NCI-H69 (cell line): ENCODE data around the gene CIB4.

Source experiments
- DNase-seq: peaks from one replicate; lab custom pipeline; 2025; lab: John Stamatoyannopoulos, UW

Gene CIB4

GRCh38 chr2:26640781-26641564, at the start of gene CIB4:
TSS of gene CIB4 (minus strand) at chr2:26641366. CDS start at chr2:26641314, 52 bp downstream.
- DNase-seq: peak; percentile 37

GRCh38 chr2:26687801-26688200, 46.6 kb upstream of the CIB4 start:
- peak; percentile 94 for DNase-seq

- DNase-seq: peak; percentile 79
These were observed 46.2 kb upstream of the CIB4 start for GRCh38 chr2:26687328-26687727.

GRCh38 chr2:26685989-26686839, 45.0 kb upstream of the CIB4 start:
- peak; percentile 86 for DNase-seq

GRCh38 chr2:26685341-26685740, 44.2 kb upstream of the CIB4 start:
- DNase-seq: no peak

- DNase-seq: no peak
These were observed 42.4 kb upstream of the CIB4 start for GRCh38 chr2:26683583-26683982.

- DNase-seq: no peak
These were observed 41.0 kb upstream of the CIB4 start for GRCh38 chr2:26682155-26682554.

GRCh38 chr2:26681656-26682055, 40.5 kb upstream of the CIB4 start:
- DNase-seq: no peak

GRCh38 chr2:26679867-26680266, 38.7 kb upstream of the CIB4 start:
- no peak for DNase-seq

- no peak for DNase-seq
These were observed 36.9 kb upstream of the CIB4 start for GRCh38 chr2:26678035-26678434.

GRCh38 chr2:26675651-26676255, 34.6 kb upstream of the CIB4 start:
- DNase-seq: no peak

GRCh38 chr2:26674771-26675170, 33.6 kb upstream of the CIB4 start:
- no peak for DNase-seq

GRCh38 chr2:26674002-26674751, 33.0 kb upstream of the CIB4 start:
- DNase-seq: no peak

GRCh38 chr2:26672818-26673393, 31.7 kb upstream of the CIB4 start:
- no peak for DNase-seq

- DNase-seq: no peak
These were observed 31.1 kb upstream of the CIB4 start for GRCh38 chr2:26672112-26672817.

- DNase-seq: no peak
These were observed 30.5 kb upstream of the CIB4 start for GRCh38 chr2:26671691-26672090.

- DNase-seq: no peak
These were observed 29.8 kb upstream of the CIB4 start for GRCh38 chr2:26670931-26671460.

GRCh38 chr2:26670171-26670570, 29.0 kb upstream of the CIB4 start:
- no peak for DNase-seq

- peak; percentile 49 for DNase-seq
These were observed 27.9 kb upstream of the CIB4 start for GRCh38 chr2:26668856-26669750.

GRCh38 chr2:26668041-26668440, 26.9 kb upstream of the CIB4 start:
- DNase-seq: no peak
